ENCODE results near the gene EDA.

DNA sequence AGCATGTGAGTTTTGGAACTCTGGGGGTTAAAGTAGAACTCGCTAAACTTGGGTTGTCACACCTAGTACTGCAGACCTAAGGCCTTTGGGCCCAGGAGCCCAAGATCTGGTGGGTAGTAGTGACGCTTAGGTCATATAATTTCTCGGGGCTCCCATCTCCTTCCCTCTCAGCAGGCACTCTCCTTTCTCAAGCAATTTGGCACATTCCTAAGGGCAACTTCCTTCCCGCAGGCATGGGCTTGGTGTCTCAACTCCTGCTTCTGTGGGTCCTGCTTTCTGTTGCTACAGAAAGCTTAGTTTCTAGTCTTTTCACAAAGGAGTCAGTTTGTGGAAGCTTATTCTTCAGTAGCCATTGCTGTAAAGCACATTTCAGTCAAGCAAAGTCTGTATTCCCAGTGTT is 10.4 kb upstream of the EDA start:
- no peak for TF ChIP-seq POLR2A (IDR thresholded peaks at IDR 0.05)
- no peak for TF ChIP-seq CTCF (IDR thresholded peaks at IDR 0.05)
- TF ChIP-seq POLR2AphosphoS5 (IDR thresholded peaks at IDR 0.05): no peak
